ENCODE results near the gene FANK1.
"Not testable (repeated sequence)": the region's sequence is repeated elsewhere in the genome, so short reads cannot be mapped to it uniquely, and the experiment has no call there.

GRCh38 chr10:125894176-125894575 is 2.2 kb upstream of the FANK1 start:
- TF ChIP-seq CTCF, POLR2A, POLR2AphosphoS5, EP300 (IDR thresholded peaks at IDR 0.05): not testable (repeated sequence)

Data from upper lobe of left lung (tissue), 4 donors.